GM12878 (cell line): ENCODE results near the gene DAD1. TPM values are rescaled to one million over a fixed set of nuclear protein-coding genes. Genes with fewer than 3 reads are reported as not detected.
"Not testable (repeated sequence)": the region's sequence is repeated elsewhere in the genome, so short reads cannot be mapped to it uniquely, and the experiment has no call there.

Source experiments
- ATAC-seq: fragments of 200-7000 bp; cut with Tn5 transposase; 3 replicates; pipeline ENCODE4 v1.9.1; 2020; ENCODE audit warnings: mild to moderate bottlenecking, moderate library complexity
- BruUV-seq: library from RNA; stranded (reverse); fragments of 400-500 nt; replicated peaks from 2 replicates; lab custom pipeline; 2021; lab: Mats Ljungman, UMichigan
- CTCF ChIA-PET: fragments of 300-600 bp; sonication (Branson Sonifier 250); formaldehyde crosslinking; extraction: SDS; loops from one replicate; lab custom pipeline; 2021; ENCODE audit warnings: inconsistent platforms; lab: Yijun Ruan, JAX
- POLR2A ChIA-PET: fragments of 350-600 bp; formaldehyde crosslinking; extraction: SDS; loops from one replicate; lab custom pipeline; 2021; ENCODE audit warnings: inconsistent platforms; lab: Charles Lee
- RAD21 ChIA-PET: fragments of 300-600 bp; sonication (Branson Sonifier 250); formaldehyde crosslinking; loops from one replicate; lab custom pipeline; 2023; ENCODE audit warnings: antibody characterized with exemption; ENCODE audit not compliant: unreplicated experiment; lab: Charles Lee
- SMC1A ChIA-PET: fragments of 300-600 bp; sonication (Branson Sonifier 250); formaldehyde crosslinking; loops from one replicate; lab custom pipeline; 2023; ENCODE audit not compliant: unreplicated experiment, uncharacterized antibody; lab: Charles Lee
- DNase-seq: peaks from one replicate; pipeline ENCODE4 v3.0.0-alpha.2; 2011; ENCODE audit warnings: low read depth, low spot score
- FAIRE-seq: peaks from 3 replicates; lab custom pipeline; 2011; peaks lifted over from hg19 to GRCh38; lab: Jason Lieb, UNC
- H2AFZ ChIP-seq: 2 replicates; pipeline ENCODE4 v1.6.0; 2011; ENCODE audit warnings: low read depth, low read length, control low read depth; ENCODE audit not compliant: control insufficient read depth
- H3K27ac ChIP-seq: 2 replicates; pipeline ENCODE4 v1.5.1; 2011; ENCODE audit warnings: control low read depth; ENCODE audit not compliant: control insufficient read depth, insufficient read depth
- H3K27me3 ChIP-seq, 2 experiments: replicated peaks in 1 of 2; 2 replicates each; pipeline versions ENCODE4 v1.6.0 to v1.6.1; 2011; ENCODE audit warnings: low read length in 1 of 2; ENCODE audit not compliant: control insufficient read depth in 2 of 2, insufficient read depth in 2 of 2
- H3K36me3 ChIP-seq, 2 experiments: 2 replicates each; pipeline ENCODE4 v1.5.1; 2011; ENCODE audit warnings: low read length in 1 of 2; ENCODE audit not compliant: control insufficient read depth in 2 of 2, insufficient read depth in 2 of 2
- H3K4me1 ChIP-seq: 2 replicates; pipeline ENCODE4 v1.6.1; 2011; ENCODE audit warnings: mild to moderate bottlenecking, low read length, moderate library complexity, mixed read lengths; ENCODE audit not compliant: control insufficient read depth, insufficient read depth
- H3K4me2 ChIP-seq: 2 replicates; pipeline ENCODE4 v1.6.0; 2011; ENCODE audit warnings: control low read depth; ENCODE audit not compliant: control insufficient read depth, insufficient read depth
- H3K4me3 ChIP-seq: fragments of 200-600 bp; sonication (generic); 2 replicates; pipeline ENCODE4 v1.5.1; 2016
- H3K79me2 ChIP-seq: 2 replicates; pipeline ENCODE4 v1.6.0; 2011; ENCODE audit warnings: low read length; ENCODE audit not compliant: control insufficient read depth, insufficient read depth
- H3K9ac ChIP-seq: 2 replicates; pipeline ENCODE4 v1.8.0; 2011; ENCODE audit warnings: low read length, control low read depth, mixed read lengths; ENCODE audit not compliant: control insufficient read depth, insufficient read depth
- H3K9me3 ChIP-seq: replicated peaks from 3 replicates; pipeline ENCODE4 v1.5.1; 2011; ENCODE audit warnings: mild to moderate bottlenecking, low read length; ENCODE audit not compliant: control insufficient read depth, insufficient read depth
- H4K20me1 ChIP-seq: 2 replicates; pipeline ENCODE4 v1.6.0; 2011; ENCODE audit not compliant: control insufficient read depth, insufficient read depth
- ATF2 ChIP-seq: IDR thresholded peaks from 2 replicates; pipeline ENCODE4 v1.6.1; 2012; ENCODE audit warnings: low read length, inconsistent platforms
- CHD1 ChIP-seq: IDR thresholded peaks from 2 replicates; pipeline ENCODE4 v1.6.1; 2012; ENCODE audit warnings: low read depth, low read length, improper control_type of control experiment
- ETV6 ChIP-seq, 2 experiments: fragments of 450-650 bp in 1 of 2; IDR thresholded peaks in 1 of 2; conservative IDR thresholded peaks in 1 of 2; 2 replicates each; pipeline ENCODE4 v1.6.1; 2014; ENCODE audit warnings: antibody characterized with exemption in 1 of 2, borderline replicate concordance in 1 of 2, low read depth in 1 of 2, mild to moderate bottlenecking in 1 of 2, moderate library complexity in 1 of 2
- FOXM1 ChIP-seq: IDR thresholded peaks from 2 replicates; pipeline ENCODE4 v1.6.1; 2012; ENCODE audit warnings: low read depth, mild to moderate bottlenecking, inconsistent platforms, low read length, moderate library complexity
- MXI1 ChIP-seq: fragments of 150-350 bp; IDR thresholded peaks from 2 replicates; pipeline ENCODE4 v1.6.1; 2011; ENCODE audit warnings: low read depth, mild to moderate bottlenecking, inconsistent platforms, low read length, improper control_type of control experiment
- PML ChIP-seq: IDR thresholded peaks from 2 replicates; pipeline ENCODE4 v1.6.1; 2012; ENCODE audit warnings: low read length, inconsistent platforms
- RUNX3 ChIP-seq: IDR thresholded peaks from 2 replicates; pipeline ENCODE4 v1.6.1; 2012; ENCODE audit warnings: low read length, inconsistent platforms
- SP1 ChIP-seq: IDR thresholded peaks from one replicate; pipeline ENCODE4 v1.6.1; 2011; ENCODE audit warnings: low read depth, low read length
- SREBF2 ChIP-seq: IDR thresholded peaks from 2 replicates; pipeline ENCODE4 v1.6.1; 2012; ENCODE audit warnings: mild to moderate bottlenecking, low read length
- WGBS: methylation state at CpG from one replicate; pipeline ENCODE4 v1.1.6; 2016; ENCODE audit warnings: low lambda C conversion rate; ENCODE audit not compliant: insufficient replicate concordance, insufficient coverage; ENCODE audit errors: missing lambda C conversion rate; 5-methylcytosine and 5-hydroxymethylcytosine counted together
- in situ Hi-C: fragments of 300-500 bp; cut with MboI; formaldehyde crosslinking; loops from 9 replicates; pipeline ENCODE4 v1.14.3; 2018; ENCODE audit warnings: mixed read lengths
- intact Hi-C: fragments of 100-400 bp; cut with micrococcal nuclease; formaldehyde crosslinking; loops from one replicate; pipeline ENCODE4 v1.14.2; 2022; ENCODE audit not compliant: unreplicated experiment
- polyA plus RNA-seq, 11 experiments: library from polyadenylated mRNA; depleted of rRNA in 4 of 11; unstranded in 6 of 11; stranded (reverse) in 5 of 11; fragments of >200 nt; fragmentation: Nextera tagmentation in 4 of 11; fragmentation: Illumina TruSeq in 1 of 11; extraction: Ambion mirVana in 4 of 11; extraction: Trizol in 1 of 11; gene quantifications; 1 replicate in 1 of 11; 2 replicates in 10 of 11; pipeline versions ENCODE4 v1.2.1 to v1.2.3, GENCODE V29; 2011 to 2016; ENCODE audit warnings: inconsistent platforms in 2 of 11, missing spikeins in 2 of 11, low read depth in 1 of 11
- total RNA-seq, 4 experiments: library from RNA; depleted of rRNA in 3 of 4; stranded (reverse); fragments of >200 nt in 3 of 4; fragmentation: Illumina TruSeq in 1 of 4; extraction: Trizol in 1 of 4; gene quantifications; 2 replicates each; pipeline versions ENCODE4 v1.2.1 to v1.2.3, GENCODE V29; 2013 to 2021

DAD1 gene
- total and polyA plus RNA-seq, 10 of the 15 experiments (the other 5 are each of a cell fraction or from before 2014, with no cell fraction given) = 161 to 920 (median 319) TPM

GRCh38 chr14:22588526-22589095 is 413 bp downstream of the DAD1 start (continued):
- TF ChIP-seq ATF2 (peak; percentile 36; the same call in 1 of the 2 replicates), RUNX3 (peak; percentile 20; the same call in 1 of the 2 replicates), SREBF2 (no peak), SP1 (no peak), CHD1 (0 out of 2 replicates have a peak, but pooled peaks have one; percentile 65), ETV6 (conservative IDR thresholded peaks at IDR 0.05 in 1 of 2, IDR thresholded peaks at IDR 0.05 in 1 of 2; ENCODE audit: borderline replicate concordance in 1 of 2, low read depth in 1 of 2) (0 out of 4 replicates have a peak, but pooled peaks of 1 of the 2 experiments have one; percentile 10), PML (0 out of 2 replicates have a peak, but pooled peaks have one; percentile 38), FOXM1 (peak; percentile 26; the same call in 1 of the 2 replicates)

DNA sequence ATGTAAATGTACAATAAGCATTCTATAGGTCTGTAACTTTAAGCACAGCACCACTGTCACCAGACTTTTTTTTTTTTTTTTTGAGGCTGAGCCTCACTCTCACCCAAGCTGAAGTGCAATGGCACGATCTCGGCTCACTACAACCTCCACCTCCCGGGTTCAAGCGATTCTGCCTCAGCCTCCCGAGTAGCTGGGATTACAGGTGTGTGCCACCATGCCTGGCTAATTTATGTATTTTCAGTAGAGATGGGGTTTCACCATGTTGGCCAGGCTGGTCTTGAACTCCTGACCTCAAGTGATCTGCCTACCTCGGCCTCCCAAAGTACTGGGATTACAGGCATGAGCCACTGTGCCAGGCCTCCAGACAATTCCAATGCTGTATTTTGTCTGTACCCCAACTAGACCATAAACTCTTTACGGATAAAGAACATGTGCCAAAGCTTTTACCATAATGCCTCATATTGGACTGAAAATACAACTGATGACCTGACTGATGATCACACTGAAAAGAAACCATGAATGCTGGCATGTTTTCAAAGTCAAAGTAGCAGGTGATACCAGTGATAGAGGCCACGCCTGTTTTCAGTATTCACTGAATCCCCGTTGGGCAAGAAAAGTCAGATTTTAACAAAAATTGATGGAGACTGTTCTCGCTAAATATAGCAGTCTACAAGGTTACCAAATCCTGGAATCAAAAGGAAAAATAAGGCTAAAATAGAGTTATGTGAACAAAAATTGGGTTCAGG is 1.2 kb downstream of the DAD1 start:
- Histone ChIP-seq H3K79me2 (peaks cover 56% of the 10 kb centered on the region), H3K4me2 (peak overlapping the region; percentile 91), H3K9ac (peak overlapping the region; percentile 96), H3K4me3 (peak overlapping the region; percentile 92), H3K27ac (peak overlapping the region; percentile 91), H3K36me3 (peaks cover 0 to 14% of the 10 kb centered on the region in 2 experiments; a peak in 1 of 4 replicates), H3K4me1 (peaks cover 29% of the 10 kb centered on the region)
- intact Hi-C loops = loop anchor here (5.0 kb wide), 3 partner anchors 64 to 179 kb away; partner anchors contain the start of gene OXA1L
- H3K9me3 ChIP-seq, in situ Hi-C loops, H3K27me3 ChIP-seq, DNase-seq, FAIRE-seq, H4K20me1 ChIP-seq, BruUV-seq, H2AFZ ChIP-seq: not testable (repeated sequence)
- POLR2A ChIA-PET = interaction anchor here (0.6 to 8.1 kb wide), 8 partner anchors 11 to 507 kb away, joined by 3 to 91 read pairs (median 4); partner anchors contain the start of genes ABHD4, ACIN1, C14orf119 and HAUS4
- SMC1A ChIA-PET = interaction anchor here (0.6 to 7.0 kb wide), 8 partner anchors 12 to 283 kb away, joined by 3 to 72 read pairs (median 7); partner anchors contain the start of genes ABHD4 and LRP10
- 0 out of 2 replicates have a peak, but pooled peaks have one; percentile 19 for TF ChIP-seq MXI1
- RAD21 ChIA-PET = interaction anchor here (0.6 to 4.6 kb wide), 8 partner anchors 11 to 339 kb away, joined by 3 to 49 read pairs (median 9); partner anchors contain the start of genes ABHD4 and OXA1L
- ATAC-seq = peak; percentile 34
- CTCF ChIA-PET = interaction anchor here (0.6 to 6.4 kb wide), 8 partner anchors 12 to 356 kb away, joined by 3 to 58 read pairs (median 4); partner anchors contain the start of gene ABHD4
- WGBS = 35% methylated on average over 10 of the region's 10 CpGs
